Limb (tissue), 2 donors: ENCODE data around the gene LRRK1.

Experiments used
- DNase-seq, 2 donors: peaks; one replicate each; pipeline ENCODE4 v3.0.0-alpha.2; 2016; ENCODE audit errors: extremely low spot score in 2 of 2

LRRK1 gene

GRCh38 chr15:101023501-101024072, 104.4 kb downstream of the LRRK1 start:
- peak in 1 of 2 donors; percentile 16 for DNase-seq

DNA sequence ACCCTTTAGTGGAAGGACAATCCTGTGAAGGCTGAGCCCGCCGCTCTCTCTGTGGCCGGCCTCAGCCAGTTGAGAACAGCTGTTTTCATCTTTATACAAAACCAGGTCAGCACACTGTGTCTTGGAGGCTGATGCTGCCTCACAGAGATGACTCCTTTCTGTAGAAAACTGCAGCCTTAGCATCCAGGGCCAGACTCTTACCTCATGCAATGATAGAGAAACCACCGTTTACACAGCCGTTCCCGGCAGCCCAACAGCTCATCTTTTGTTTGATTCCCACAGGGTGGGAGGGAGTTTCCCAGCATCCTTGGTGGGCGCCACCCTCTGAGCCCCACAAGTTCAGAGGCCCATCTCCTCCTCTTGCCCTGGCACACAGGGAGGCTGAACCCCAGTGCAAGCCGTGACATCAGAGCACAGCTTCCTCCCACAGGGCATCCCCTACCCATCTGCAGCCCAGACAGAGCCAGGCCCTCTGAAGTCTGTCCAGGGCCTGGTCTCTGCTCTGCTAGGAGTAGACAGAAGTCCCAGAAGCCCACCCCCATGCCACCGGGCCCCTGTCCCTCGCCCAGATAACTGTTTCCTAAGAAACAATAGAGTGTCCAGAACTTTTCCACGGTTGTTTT, 105.0 kb downstream of the LRRK1 start:
- peak; percentile 33 to 36 for DNase-seq

DNA sequence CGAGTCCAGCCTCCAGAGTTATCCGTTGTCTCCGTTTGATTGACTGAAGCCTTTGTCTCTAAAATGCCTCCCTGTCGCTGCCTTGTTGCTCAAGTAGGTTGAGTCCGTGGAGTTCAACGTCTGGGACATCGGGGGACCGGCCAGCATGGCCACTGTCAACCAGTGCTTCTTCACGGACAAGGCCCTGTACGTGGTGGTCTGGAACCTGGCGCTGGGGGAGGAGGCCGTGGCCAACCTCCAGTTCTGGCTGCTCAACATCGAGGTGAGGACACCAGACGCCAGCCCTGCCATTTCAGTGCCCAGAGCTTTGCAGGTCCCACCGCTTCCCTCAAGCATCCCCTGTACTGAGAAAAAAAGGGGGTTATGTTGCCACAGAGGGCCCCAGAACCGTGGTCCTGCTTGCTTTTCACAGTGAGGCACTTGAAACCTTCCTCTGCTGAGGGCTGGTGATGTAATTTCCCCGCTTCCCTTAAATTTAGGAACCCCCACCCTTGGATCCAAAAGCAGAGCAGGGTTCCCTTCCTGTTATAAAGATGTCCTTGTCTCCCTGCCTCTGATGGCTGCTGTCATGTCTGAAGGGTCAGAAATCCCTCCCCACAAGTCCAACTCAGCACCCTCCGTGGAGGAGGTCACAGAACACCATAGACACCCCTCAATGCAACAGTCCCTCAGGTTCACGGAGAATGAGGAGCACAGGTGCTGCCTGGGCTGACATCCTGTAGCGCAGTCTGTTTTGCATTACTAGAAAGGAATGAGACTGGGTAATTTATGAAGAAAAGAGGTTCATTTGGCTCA, 105.7 kb downstream of the LRRK1 start:
- peak in 1 of 2 donors; percentile 13 for DNase-seq

GRCh38 chr15:101025501-101025885, 106.3 kb downstream of the LRRK1 start:
- DNase-seq: no peak

DNA sequence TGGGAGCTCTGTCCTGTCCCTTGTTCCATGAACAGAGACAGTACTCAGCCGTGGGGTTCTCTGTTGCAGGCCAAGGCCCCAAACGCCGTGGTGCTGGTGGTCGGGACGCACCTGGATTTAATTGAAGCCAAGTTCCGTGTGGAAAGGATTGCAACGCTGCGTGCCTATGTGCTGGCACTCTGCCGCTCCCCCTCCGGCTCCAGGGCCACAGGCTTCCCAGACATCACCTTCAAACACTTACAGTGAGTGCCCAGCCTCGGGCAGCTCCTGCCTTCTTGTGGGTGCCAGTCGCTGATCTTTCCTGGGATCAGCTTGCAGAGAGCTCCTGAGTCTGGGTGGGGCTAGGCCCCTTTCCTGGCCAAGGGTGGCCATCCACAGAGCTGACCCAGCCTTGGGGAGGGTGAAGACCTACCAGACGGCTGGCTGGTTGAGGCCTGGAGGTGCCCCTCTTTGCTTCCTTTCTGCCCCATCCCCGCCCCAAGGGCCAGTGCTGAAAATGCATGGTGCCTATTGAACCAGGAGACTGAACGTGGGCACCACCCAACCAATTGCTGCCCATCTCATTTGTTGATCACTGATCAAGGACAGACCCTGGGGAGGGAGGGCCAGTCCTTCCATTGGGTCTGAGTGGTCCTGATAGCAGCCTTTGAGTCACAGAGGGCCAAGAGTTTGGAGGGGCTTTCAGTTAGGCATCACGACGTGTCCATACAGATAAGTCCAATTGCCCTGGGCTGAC, 106.9 kb downstream of the LRRK1 start:
- DNase-seq: peak in 1 of 2 donors; percentile 19

- DNase-seq: peak in 1 of 2 donors; percentile 17
These were observed 107.6 kb downstream of the LRRK1 start for GRCh38 chr15:101026656-101027272.

DNA sequence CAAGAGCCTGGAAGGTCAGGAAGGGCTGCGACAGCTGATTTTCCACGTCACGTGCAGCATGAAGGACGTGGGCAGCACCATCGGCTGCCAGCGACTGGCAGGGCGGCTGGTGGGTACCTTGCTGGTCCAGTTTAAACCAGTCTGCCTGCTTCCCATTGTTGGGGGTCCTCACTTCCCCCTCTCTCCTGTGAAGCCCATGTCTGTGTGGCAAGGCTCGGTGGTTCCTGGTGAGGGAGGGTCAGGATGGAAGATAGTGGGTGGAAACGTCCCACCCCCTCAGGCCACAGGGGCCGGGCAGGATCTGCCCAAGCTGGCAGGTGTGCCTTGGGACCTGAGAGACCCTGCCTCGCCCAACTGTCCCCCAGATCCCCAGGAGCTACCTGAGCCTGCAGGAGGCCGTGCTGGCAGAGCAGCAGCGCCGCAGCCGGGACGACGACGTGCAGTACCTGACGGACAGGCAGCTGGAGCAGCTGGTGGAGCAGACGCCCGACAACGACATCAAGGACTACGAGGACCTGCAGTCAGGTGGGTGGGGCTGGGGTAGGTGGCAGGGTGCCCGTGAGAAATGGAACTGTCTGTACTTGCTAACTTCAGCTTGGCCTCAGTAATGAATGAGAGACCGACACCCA, 108.2 kb downstream of the LRRK1 start:
- DNase-seq: peak in 1 of 2 donors; percentile 33

- DNase-seq: no peak
These were observed 108.8 kb downstream of the LRRK1 start for GRCh38 chr15:101027920-101028319.

- DNase-seq: peak in 1 of 2 donors; percentile 21
These were observed 109.2 kb downstream of the LRRK1 start for GRCh38 chr15:101028321-101028720.

- peak in 1 of 2 donors; percentile 12 for DNase-seq
These were observed 109.7 kb downstream of the LRRK1 start for GRCh38 chr15:101028772-101029438.

DNA sequence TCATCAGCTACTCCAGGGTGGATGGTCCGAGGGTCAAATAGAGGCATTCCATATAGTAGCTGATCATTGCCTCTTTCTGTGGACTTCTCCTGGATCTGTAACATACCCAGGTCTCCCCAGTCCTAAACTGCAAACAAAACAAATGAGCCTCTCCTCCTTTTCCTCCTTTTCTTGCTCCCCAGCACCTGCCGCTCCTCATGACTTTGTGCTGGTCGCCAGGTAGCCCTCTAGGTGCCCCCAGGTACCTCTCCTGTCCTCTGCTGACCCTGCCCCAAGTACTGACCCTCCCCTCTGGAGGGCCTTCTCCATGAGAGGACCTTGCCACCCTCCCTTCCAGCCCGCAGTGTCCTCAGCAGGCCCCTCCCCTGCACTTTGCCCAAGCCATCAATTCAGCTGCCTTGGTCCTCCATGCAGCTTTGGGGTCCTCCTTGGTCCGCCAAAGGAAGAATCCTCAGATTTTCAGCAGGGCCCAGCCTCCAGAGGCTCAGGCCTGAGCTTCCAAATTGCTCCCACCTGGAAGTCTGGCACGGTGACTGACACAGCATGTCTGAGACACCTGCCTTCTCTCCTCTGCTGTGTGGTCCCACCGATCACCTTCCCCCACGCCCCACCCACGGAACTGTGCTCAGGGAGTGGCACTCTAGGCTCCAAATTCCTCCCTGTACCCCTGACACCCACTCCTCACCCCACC, 111.0 kb downstream of the LRRK1 start:
- DNase-seq: no peak

GRCh38 chr15:101031213-101031612, 112.1 kb downstream of the LRRK1 start:
- no peak for DNase-seq

DNA sequence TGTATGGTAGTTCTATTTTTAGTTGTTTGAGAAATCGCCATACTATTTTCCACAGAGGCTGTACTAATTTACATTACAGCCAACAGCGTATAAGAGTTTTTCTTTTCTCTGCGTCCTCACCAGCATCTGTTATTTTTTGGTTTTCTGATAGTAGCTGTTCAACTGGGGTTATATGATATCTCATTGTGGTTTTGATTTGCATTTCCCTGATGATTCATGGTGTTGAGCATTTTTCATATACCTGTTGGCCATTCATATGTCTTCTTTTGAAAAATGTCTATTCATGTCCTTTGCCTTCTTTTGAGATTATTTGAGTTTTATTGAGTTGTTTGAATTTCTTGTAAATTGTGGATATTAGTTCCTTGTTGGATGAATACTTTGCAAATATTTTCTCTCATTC, 114.6 kb downstream of the LRRK1 start:
- DNase-seq: no peak

DNA sequence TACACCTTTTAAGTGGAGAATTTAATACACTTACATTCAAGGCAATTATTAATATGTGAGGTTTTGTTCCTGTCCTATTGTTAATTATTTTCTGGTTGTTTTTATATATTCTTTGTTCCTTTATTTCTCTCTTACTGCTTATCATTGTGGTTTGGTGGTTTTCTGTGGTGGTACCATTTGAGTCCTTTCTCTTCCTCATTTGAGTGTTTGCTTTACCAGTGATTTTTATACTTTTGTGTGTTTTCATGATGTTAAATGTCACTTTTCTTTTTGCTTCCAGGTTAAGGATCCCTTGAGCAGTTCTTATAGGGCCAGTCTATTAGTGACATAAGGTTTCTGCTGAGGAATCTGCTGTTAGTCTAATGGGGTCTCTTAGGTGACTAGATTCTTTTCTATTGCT, 116.5 kb downstream of the LRRK1 start:
- DNase-seq: no peak

GRCh38 chr15:101036189-101036588, 117.0 kb downstream of the LRRK1 start:
- no peak for DNase-seq

DNA sequence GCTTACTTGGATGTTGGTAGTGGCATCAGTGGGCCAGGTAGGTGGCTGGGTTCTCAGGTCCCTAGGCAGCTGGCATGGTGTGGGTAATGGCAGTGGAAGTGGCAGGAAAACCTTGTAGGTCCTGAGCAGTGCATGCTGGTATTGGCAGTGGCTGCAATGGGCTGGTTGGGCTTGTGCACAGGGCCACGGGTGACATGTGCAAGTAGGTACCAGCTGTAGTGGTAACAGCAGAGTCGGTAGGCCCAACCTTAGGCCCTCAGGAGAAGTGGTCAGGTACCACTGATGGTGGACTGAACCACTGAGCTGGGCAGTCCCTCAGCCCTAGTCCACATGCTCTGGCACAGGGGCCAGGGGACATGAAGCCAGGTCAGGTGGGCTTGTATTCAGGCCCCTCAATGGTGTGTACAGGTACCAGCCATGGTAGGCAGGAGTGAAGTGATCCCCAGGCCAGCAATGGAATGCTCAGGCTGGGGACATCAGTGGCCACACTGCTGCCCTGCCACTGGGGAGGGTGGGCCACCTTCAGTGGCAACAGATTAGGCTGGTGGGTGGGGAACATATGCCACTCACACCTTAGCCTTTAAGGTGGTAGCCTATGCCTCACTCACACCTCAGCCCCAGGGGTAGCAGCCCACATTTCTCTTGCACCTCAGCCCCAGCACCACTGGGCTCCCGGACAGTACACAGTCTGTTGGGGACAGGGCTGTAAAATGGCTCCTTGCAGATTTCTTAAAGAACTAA, 118.1 kb downstream of the LRRK1 start:
- DNase-seq: peak in 1 of 2 donors; percentile 17

GRCh38 chr15:101038327-101039003, 119.3 kb downstream of the LRRK1 start:
- no peak for DNase-seq

- no peak for DNase-seq
These were observed 120.3 kb downstream of the LRRK1 start for GRCh38 chr15:101039461-101039860.

DNA sequence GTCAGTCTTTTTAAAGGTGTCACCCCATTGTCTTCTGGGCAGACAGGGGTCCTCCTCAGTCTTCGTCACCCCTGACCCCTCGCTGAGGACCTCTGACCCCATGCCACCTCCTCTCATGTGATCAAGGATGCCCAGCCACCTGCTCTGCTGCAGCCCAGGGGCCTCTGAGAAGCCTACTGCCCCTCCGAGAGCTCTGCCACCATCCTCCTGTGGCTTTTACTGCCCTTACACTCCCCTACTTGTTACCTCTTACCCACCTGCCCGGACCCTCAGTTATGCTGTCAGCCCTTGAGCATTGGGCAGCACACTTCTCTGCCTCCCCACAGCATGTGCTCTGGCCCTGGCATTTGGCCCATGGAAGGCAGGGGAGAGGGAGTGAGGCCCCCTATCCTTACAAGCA, 123.2 kb downstream of the LRRK1 start:
- DNase-seq: no peak
